Esophagus mucosa (tissue), 1 donor: Measurements from ENCODE around the gene TEKT2. TPM values are rescaled to one million over a fixed set of nuclear protein-coding genes. Genes with fewer than 3 reads are reported as not detected.

Source experiments
- ATAC-seq: fragments of 200-7000 bp; cut with Tn5 transposase; one replicate; pipeline ENCODE4 v1.9.1; 2020
- total RNA-seq: library from RNA; stranded (reverse); gene quantifications from one replicate; pipeline ENCODE4 v1.2.4, GENCODE V29; 2023
- donor health status: DM: yes; HTN: yes; CAD: no.

TEKT2 gene
- not detected for total RNA-seq

- ATAC-seq, result no peak
Observed at GRCh38 chr1:36083635-36084496, at the start of gene TEKT2. Gene TEKT2 (plus strand): TSS chr1:36084094. CDS start chr1:36084922, 828 bp downstream.

- ATAC-seq, result peak; percentile 71
Observed at GRCh38 chr1:36034692-36035091, 49.2 kb upstream of the TEKT2 start.

- no peak for ATAC-seq
Observed at GRCh38 chr1:36035154-36035553, 48.7 kb upstream of the TEKT2 start.

GRCh38 chr1:36040238-36040637 is 43.7 kb upstream of the TEKT2 start:
- no peak for ATAC-seq

- no peak for ATAC-seq
Observed at GRCh38 chr1:36051821-36052220, 32.1 kb upstream of the TEKT2 start.

GRCh38 chr1:36053978-36054377 is 29.9 kb upstream of the TEKT2 start:
- no peak for ATAC-seq

- ATAC-seq, result no peak
Observed at GRCh38 chr1:36055706-36056105, 28.2 kb upstream of the TEKT2 start.

- no peak for ATAC-seq
Observed at GRCh38 chr1:36062315-36062714, 21.6 kb upstream of the TEKT2 start.

GRCh38 chr1:36067871-36068270 is 16.0 kb upstream of the TEKT2 start:
- ATAC-seq, result no peak

- no peak for ATAC-seq
Observed at GRCh38 chr1:36068866-36069265, 15.0 kb upstream of the TEKT2 start.

GRCh38 chr1:36070349-36070748 is 13.5 kb upstream of the TEKT2 start:
- no peak for ATAC-seq

GRCh38 chr1:36076979-36077573 is 6.8 kb upstream of the TEKT2 start:
- no peak for ATAC-seq

- no peak for ATAC-seq
Observed at GRCh38 chr1:36080236-36080635, 3.7 kb upstream of the TEKT2 start.

GRCh38 chr1:36080801-36081200 is 3.1 kb upstream of the TEKT2 start:
- no peak for ATAC-seq

GRCh38 chr1:36081926-36082485 is 1.9 kb upstream of the TEKT2 start:
- ATAC-seq, result no peak

GRCh38 chr1:36083219-36083618 is 675 bp upstream of the TEKT2 start:
- ATAC-seq, result no peak

GRCh38 chr1:36084497-36085115 is 712 bp downstream of the TEKT2 start:
- ATAC-seq, result no peak

- no peak for ATAC-seq
Observed at GRCh38 chr1:36085126-36085525, 1.2 kb downstream of the TEKT2 start.

- ATAC-seq, result no peak
Observed at GRCh38 chr1:36085686-36086526, 2.0 kb downstream of the TEKT2 start.

- no peak for ATAC-seq
Observed at GRCh38 chr1:36086529-36087232, 2.8 kb downstream of the TEKT2 start.

GRCh38 chr1:36087233-36088123 is 3.6 kb downstream of the TEKT2 start:
- ATAC-seq, result no peak
